ENCODE data around the gene CELF4. TPM values are rescaled to one million over a fixed set of nuclear protein-coding genes. Genes with fewer than 3 reads are reported as not detected.

The CELF4 gene
- total and polyA plus RNA-seq, 2 donors (not counting 3 experiments of a cell fraction or from before 2014, with no cell fraction given) = not detected

GRCh38 chr18:37574113-37574512 lies 8.5 kb upstream of the CELF4 start:
- dilution Hi-C loops (cut with MboI; ENCODE audit: extremely low pct_ligation_motif_present, low sequenced_read_pairs) = no loop called here
- Histone ChIP-seq H3K79me2 (ENCODE audit: control insufficient read depth, insufficient read depth, low read length) (no peaks in the 10 kb centered on the region), H3K36me3 (ENCODE audit: control insufficient read depth in 2 of 2, extremely low read depth in 1 of 2, insufficient read depth in 2 of 2, low read length in 2 of 2) (no peaks in the 10 kb centered on the region), H3K4me3 (replicated peaks in 1 of 3; ENCODE audit: insufficient read depth in 1 of 3, low read depth in 1 of 3, low read length in 3 of 3) (no peak overlapping the region), H2AFZ (ENCODE audit: low read depth, low read length) (no peak overlapping the region), H3K27me3 (ENCODE audit: control insufficient read depth in 2 of 2, insufficient read depth in 2 of 2, low read length in 2 of 2) (peaks cover 0 to under 1% of the 10 kb centered on the region in 2 experiments), H3K4me1 (ENCODE audit: control insufficient read depth, extremely low read depth, insufficient read depth, low read length) (no peaks in the 10 kb centered on the region), H3K9ac (replicated peaks; ENCODE audit: extremely low read depth, insufficient read depth, low read length) (no peak overlapping the region), H4K20me1 (replicated peaks; ENCODE audit: control insufficient read depth, extremely low read depth, insufficient read depth, low read length) (no peaks in the 10 kb centered on the region), H3K27ac (ENCODE audit: insufficient read depth, low read depth, low read length) (no peak overlapping the region), H3K9me3 (replicated peaks; ENCODE audit: control insufficient read depth, insufficient read depth, low read length) (no peaks in the 10 kb centered on the region), H3K4me2 (ENCODE audit: insufficient read depth, low read length) (no peak overlapping the region), H3K9me1 (replicated peaks; ENCODE audit: control insufficient read depth, extremely low read depth, insufficient read depth, low read length) (no peaks in the 10 kb centered on the region)
- BruUV-seq (replicated peaks) = no TSS peak
- intact Hi-C loops (cut with micrococcal nuclease) = no loop called here
- FAIRE-seq = no peak
- TF ChIP-seq MYC (IDR thresholded peaks at IDR 0.05; ENCODE audit: low read depth, low read length) = no peak
- TF ChIP-seq POLR2AphosphoS5 (IDR thresholded peaks at IDR 0.05; ENCODE audit: insufficient read depth, low read depth, low read length) = no peak
- TF ChIP-seq POLR2A (IDR thresholded peaks at IDR 0.05; ENCODE audit: low read depth, low read length) = no peak
- TF ChIP-seq CTCF (IDR thresholded peaks at IDR 0.05; ENCODE audit: extremely low read depth in 1 of 2, insufficient read depth in 1 of 2, low read depth in 1 of 2, low read length in 2 of 2) = no peak
- TF ChIP-seq JUN (IDR thresholded peaks at IDR 0.05; ENCODE audit: borderline replicate concordance, insufficient read depth, insufficient read length, low read depth) = no peak
- no peak for TF ChIP-seq MAX (IDR thresholded peaks at IDR 0.05; ENCODE audit: insufficient read depth, insufficient read length)
- TF ChIP-seq FOS (IDR thresholded peaks at IDR 0.05; ENCODE audit: borderline replicate concordance, insufficient read depth, low read length) = no peak
- no peak for TF ChIP-seq GATA2 (IDR thresholded peaks at IDR 0.05; ENCODE audit: insufficient read depth, insufficient read length, low read depth, low read length)
- no peak for TF ChIP-seq EZH2 (IDR thresholded peaks at IDR 0.05; ENCODE audit: borderline replicate concordance, low read depth, low read length, severe bottlenecking)
- POLR2A ChIA-PET = no interaction called here
- no peak for DNase-seq (ENCODE audit: low read depth, low spot score)
- CTCF ChIA-PET = no interaction called here
